HEK293 (cell line): ENCODE measurements around the gene TECPR2.
A peak's percentile ranks its signal among the peaks of the same experiment; 100 is the strongest.

Source experiments
- AEBP2 ChIP-seq: fragments of 450-650 bp; formaldehyde crosslinking; IDR thresholded peaks from 2 replicates; pipeline ENCODE4 v1.5.1; 2016; ENCODE audit warnings: missing biosample characterization, missing genetic modification characterization, borderline replicate concordance
- GFI1B ChIP-seq: fragments of 450-650 bp; formaldehyde crosslinking; IDR thresholded peaks from 2 replicates; pipeline ENCODE4 v1.5.1; 2016; ENCODE audit warnings: missing biosample characterization, missing genetic modification characterization
- GLI4 ChIP-seq: fragments of 450-650 bp; formaldehyde crosslinking; IDR thresholded peaks from 2 replicates; pipeline ENCODE4 v1.5.1; 2016; ENCODE audit warnings: missing biosample characterization, missing genetic modification characterization
- HOXC10 ChIP-seq: sonication (generic); formaldehyde crosslinking; IDR thresholded peaks from 2 replicates; pipeline ENCODE4 v1.8.1; 2023; ENCODE audit warnings: mild to moderate bottlenecking, missing genetic modification reagents
- HOXD13 ChIP-seq: sonication (generic); formaldehyde crosslinking; IDR thresholded peaks from 2 replicates; pipeline ENCODE4 v1.8.0; 2022; ENCODE audit warnings: missing genetic modification reagents, borderline replicate concordance
- KLF1 ChIP-seq: fragments of 450-650 bp; formaldehyde crosslinking; IDR thresholded peaks from 2 replicates; pipeline ENCODE4 v1.5.1; 2016; ENCODE audit warnings: missing biosample characterization, missing genetic modification characterization
- KLF16 ChIP-seq: fragments of 450-650 bp; formaldehyde crosslinking; IDR thresholded peaks from 2 replicates; pipeline ENCODE4 v1.5.1; 2017; ENCODE audit warnings: missing biosample characterization, missing genetic modification characterization
- SP7 ChIP-seq: fragments of 450-650 bp; formaldehyde crosslinking; IDR thresholded peaks from 2 replicates; pipeline ENCODE4 v1.5.1; 2016; ENCODE audit warnings: missing biosample characterization, missing genetic modification characterization
- WT1 ChIP-seq: fragments of 450-650 bp; formaldehyde crosslinking; IDR thresholded peaks from 2 replicates; pipeline ENCODE4 v1.5.1; 2016; ENCODE audit warnings: missing biosample characterization, missing genetic modification characterization
- ZBTB1 ChIP-seq: fragments of 450-650 bp; formaldehyde crosslinking; IDR thresholded peaks from 2 replicates; pipeline ENCODE4 v1.5.1; 2016; ENCODE audit warnings: missing biosample characterization, missing genetic modification characterization
- ZBTB8A ChIP-seq: fragments of 450-650 bp; formaldehyde crosslinking; IDR thresholded peaks from 2 replicates; pipeline ENCODE4 v1.5.1; 2016; ENCODE audit warnings: missing biosample characterization, missing genetic modification characterization
- ZNF10 ChIP-seq: fragments of 450-650 bp; formaldehyde crosslinking; IDR thresholded peaks from 2 replicates; pipeline ENCODE4 v1.5.1; 2017; ENCODE audit warnings: missing biosample characterization, missing genetic modification characterization
- ZNF114 ChIP-seq: fragments of 450-650 bp; formaldehyde crosslinking; IDR thresholded peaks from 2 replicates; pipeline ENCODE4 v1.5.0; 2017; ENCODE audit warnings: missing biosample characterization, missing genetic modification characterization
- ZNF239 ChIP-seq: fragments of 450-650 bp; formaldehyde crosslinking; IDR thresholded peaks from 2 replicates; pipeline ENCODE4 v1.5.1; 2016; ENCODE audit warnings: missing biosample characterization, missing genetic modification characterization
- ZNF248 ChIP-seq: fragments of 450-650 bp; formaldehyde crosslinking; IDR thresholded peaks from 2 replicates; pipeline ENCODE4 v1.5.1; 2017; ENCODE audit warnings: missing biosample characterization, missing genetic modification characterization
- ZNF274 ChIP-seq, 2 experiments: fragments of 200-500 bp in 1 of 2; fragments of 450-650 bp in 1 of 2; sonication (Bioruptor generic) in 1 of 2; formaldehyde crosslinking in 1 of 2; IDR thresholded peaks; 2 replicates each; pipeline versions ENCODE4 v1.5.1 to v1.6.1; 2014 to 2016; ENCODE audit warnings: borderline replicate concordance in 1 of 2, inconsistent platforms in 1 of 2, low read length in 1 of 2, missing biosample characterization in 1 of 2, missing genetic modification characterization in 1 of 2
- ZNF302 ChIP-seq: fragments of 450-650 bp; formaldehyde crosslinking; IDR thresholded peaks from 2 replicates; pipeline ENCODE4 v1.5.1; 2016; ENCODE audit warnings: missing biosample characterization, missing genetic modification characterization, low read depth
- ZNF341 ChIP-seq: fragments of 450-650 bp; formaldehyde crosslinking; IDR thresholded peaks from 2 replicates; pipeline ENCODE4; 2016; ENCODE audit warnings: low read depth, missing biosample characterization, missing genetic modification characterization
- ZNF350 ChIP-seq: fragments of 450-650 bp; formaldehyde crosslinking; IDR thresholded peaks from 2 replicates; pipeline ENCODE4 v1.5.0; 2017; ENCODE audit warnings: missing biosample characterization, mild to moderate bottlenecking, missing genetic modification characterization
- ZNF362 ChIP-seq: fragments of 450-650 bp; formaldehyde crosslinking; IDR thresholded peaks from 2 replicates; pipeline ENCODE4 v1.5.1; 2016; ENCODE audit warnings: missing biosample characterization, missing genetic modification characterization
- ZNF513 ChIP-seq: fragments of 450-650 bp; IDR thresholded peaks from 2 replicates; pipeline ENCODE4 v1.5.1; 2018; ENCODE audit warnings: missing biosample characterization, missing genetic modification characterization
- ZNF548 ChIP-seq: fragments of 450-650 bp; formaldehyde crosslinking; IDR thresholded peaks from 2 replicates; pipeline ENCODE4 v1.5.1; 2016; ENCODE audit warnings: missing biosample characterization, missing genetic modification characterization
- ZNF560 ChIP-seq: fragments of 450-650 bp; formaldehyde crosslinking; IDR thresholded peaks from 2 replicates; pipeline ENCODE4 v1.5.1; 2017; ENCODE audit warnings: missing biosample characterization, missing genetic modification characterization, borderline replicate concordance
- ZNF585B ChIP-seq: fragments of 450-650 bp; formaldehyde crosslinking; IDR thresholded peaks from 2 replicates; pipeline ENCODE4 v1.5.1; 2016; ENCODE audit warnings: missing biosample characterization, missing genetic modification characterization
- ZNF621 ChIP-seq: fragments of 450-650 bp; formaldehyde crosslinking; IDR thresholded peaks from 2 replicates; pipeline ENCODE4 v1.5.1; 2017; ENCODE audit warnings: missing biosample characterization, missing genetic modification characterization
- ZNF785 ChIP-seq: fragments of 450-650 bp; formaldehyde crosslinking; IDR thresholded peaks from 2 replicates; pipeline ENCODE4 v1.5.1; 2016; ENCODE audit warnings: missing biosample characterization, missing genetic modification characterization
- ZNF837 ChIP-seq: fragments of 450-650 bp; formaldehyde crosslinking; IDR thresholded peaks from 2 replicates; pipeline ENCODE4 v1.5.1; 2016; ENCODE audit warnings: missing biosample characterization, missing genetic modification characterization
- ZNF843 ChIP-seq: fragments of 450-650 bp; formaldehyde crosslinking; IDR thresholded peaks from 2 replicates; pipeline ENCODE4 v1.5.1; 2016; ENCODE audit warnings: missing biosample characterization, missing genetic modification characterization
- TF ChIP-seq, protein P1 (sequence below): fragments of 450-650 bp; formaldehyde crosslinking; IDR thresholded peaks from 2 replicates; pipeline ENCODE4 v1.5.1; 2016; ENCODE audit warnings: missing biosample characterization, missing genetic modification characterization, low read depth
- TF ChIP-seq, protein P2 (sequence below): fragments of 450-650 bp; formaldehyde crosslinking; conservative IDR thresholded peaks from 2 replicates; pipeline ENCODE4 v1.5.1; 2016; ENCODE audit warnings: low read depth, missing biosample characterization, missing genetic modification characterization

The TECPR2 gene

GRCh38 chr14:102525219-102525928, 162.6 kb downstream of the TECPR2 start (continued):
- TF ChIP-seq ZNF274 (IDR thresholded peaks at IDR 0.05; ENCODE audit: low read length) (no peak), ZNF274 (tag by site-specific recombination; IDR thresholded peaks at IDR 0.05; ENCODE audit: borderline replicate concordance) (no peak), GFI1B (tag by site-specific recombination) (no peak), ZNF548 (tag by site-specific recombination) (no peak), ZBTB8A (0 out of 2 replicates have a peak, but pooled peaks have one; percentile 10), ZNF114 (tag by site-specific recombination) (no peak), ZNF362 (tag by site-specific recombination) (peak; percentile 70; the same call in 1 of the 2 replicates), ZNF513 (tag by site-specific recombination) (no peak), KLF1 (peak; percentile 16; the same call in 1 of the 2 replicates), ZNF302 (tag by site-specific recombination) (no peak), ZNF239 (tag by site-specific recombination) (no peak), ZBTB1 (tag by site-specific recombination) (peak; percentile 52; the same call in 1 of the 2 replicates), AEBP2 (no peak), WT1 (peak; percentile 80), SP7 (tag by site-specific recombination) (no peak; the same call in 1 of the 2 replicates), HOXD13 (CRISPR knock-in tag) (no peak), HOXC10 (CRISPR knock-in tag) (no peak), ZNF248 (tag by site-specific recombination) (no peak), ZNF785 (tag by site-specific recombination) (no peak), ZNF843 (peak; percentile 46; the same call in 1 of the 2 replicates), ZNF621 (tag by site-specific recombination) (no peak), ZNF585B (tag by site-specific recombination) (no peak), ZNF341 (tag by site-specific recombination) (no peak), ZNF10 (tag by site-specific recombination) (no peak), ZNF560 (tag by site-specific recombination) (no peak), ZNF837 (tag by site-specific recombination) (no peak), KLF16 (tag by site-specific recombination) (no peak), ZNF350 (tag by site-specific recombination) (no peak), GLI4 (tag by site-specific recombination) (peak; percentile 78; the same call in 1 of the 2 replicates)
- TF ChIP-seq, protein P1, sequence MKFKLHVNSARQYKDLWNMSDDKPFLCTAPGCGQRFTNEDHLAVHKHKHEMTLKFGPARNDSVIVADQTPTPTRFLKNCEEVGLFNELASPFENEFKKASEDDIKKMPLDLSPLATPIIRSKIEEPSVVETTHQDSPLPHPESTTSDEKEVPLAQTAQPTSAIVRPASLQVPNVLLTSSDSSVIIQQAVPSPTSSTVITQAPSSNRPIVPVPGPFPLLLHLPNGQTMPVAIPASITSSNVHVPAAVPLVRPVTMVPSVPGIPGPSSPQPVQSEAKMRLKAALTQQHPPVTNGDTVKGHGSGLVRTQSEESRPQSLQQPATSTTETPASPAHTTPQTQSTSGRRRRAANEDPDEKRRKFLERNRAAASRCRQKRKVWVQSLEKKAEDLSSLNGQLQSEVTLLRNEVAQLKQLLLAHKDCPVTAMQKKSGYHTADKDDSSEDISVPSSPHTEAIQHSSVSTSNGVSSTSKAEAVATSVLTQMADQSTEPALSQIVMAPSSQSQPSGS (tag by site-specific recombination), result no peak
- TF ChIP-seq, protein P2, sequence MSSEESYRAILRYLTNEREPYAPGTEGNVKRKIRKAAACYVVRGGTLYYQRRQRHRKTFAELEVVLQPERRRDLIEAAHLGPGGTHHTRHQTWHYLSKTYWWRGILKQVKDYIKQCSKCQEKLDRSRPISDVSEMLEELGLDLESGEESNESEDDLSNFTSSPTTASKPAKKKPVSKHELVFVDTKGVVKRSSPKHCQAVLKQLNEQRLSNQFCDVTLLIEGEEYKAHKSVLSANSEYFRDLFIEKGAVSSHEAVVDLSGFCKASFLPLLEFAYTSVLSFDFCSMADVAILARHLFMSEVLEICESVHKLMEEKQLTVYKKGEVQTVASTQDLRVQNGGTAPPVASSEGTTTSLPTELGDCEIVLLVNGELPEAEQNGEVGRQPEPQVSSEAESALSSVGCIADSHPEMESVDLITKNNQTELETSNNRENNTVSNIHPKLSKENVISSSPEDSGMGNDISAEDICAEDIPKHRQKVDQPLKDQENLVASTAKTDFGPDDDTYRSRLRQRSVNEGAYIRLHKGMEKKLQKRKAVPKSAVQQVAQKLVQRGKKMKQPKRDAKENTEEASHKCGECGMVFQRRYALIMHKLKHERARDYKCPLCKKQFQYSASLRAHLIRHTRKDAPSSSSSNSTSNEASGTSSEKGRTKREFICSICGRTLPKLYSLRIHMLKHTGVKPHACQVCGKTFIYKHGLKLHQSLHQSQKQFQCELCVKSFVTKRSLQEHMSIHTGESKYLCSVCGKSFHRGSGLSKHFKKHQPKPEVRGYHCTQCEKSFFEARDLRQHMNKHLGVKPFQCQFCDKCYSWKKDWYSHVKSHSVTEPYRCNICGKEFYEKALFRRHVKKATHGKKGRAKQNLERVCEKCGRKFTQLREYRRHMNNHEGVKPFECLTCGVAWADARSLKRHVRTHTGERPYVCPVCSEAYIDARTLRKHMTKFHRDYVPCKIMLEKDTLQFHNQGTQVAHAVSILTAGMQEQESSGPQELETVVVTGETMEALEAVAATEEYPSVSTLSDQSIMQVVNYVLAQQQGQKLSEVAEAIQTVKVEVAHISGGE (tag by site-specific recombination), result peak; percentile 93
